ENCODE measurements around the gene DNAJC1.

DNA sequence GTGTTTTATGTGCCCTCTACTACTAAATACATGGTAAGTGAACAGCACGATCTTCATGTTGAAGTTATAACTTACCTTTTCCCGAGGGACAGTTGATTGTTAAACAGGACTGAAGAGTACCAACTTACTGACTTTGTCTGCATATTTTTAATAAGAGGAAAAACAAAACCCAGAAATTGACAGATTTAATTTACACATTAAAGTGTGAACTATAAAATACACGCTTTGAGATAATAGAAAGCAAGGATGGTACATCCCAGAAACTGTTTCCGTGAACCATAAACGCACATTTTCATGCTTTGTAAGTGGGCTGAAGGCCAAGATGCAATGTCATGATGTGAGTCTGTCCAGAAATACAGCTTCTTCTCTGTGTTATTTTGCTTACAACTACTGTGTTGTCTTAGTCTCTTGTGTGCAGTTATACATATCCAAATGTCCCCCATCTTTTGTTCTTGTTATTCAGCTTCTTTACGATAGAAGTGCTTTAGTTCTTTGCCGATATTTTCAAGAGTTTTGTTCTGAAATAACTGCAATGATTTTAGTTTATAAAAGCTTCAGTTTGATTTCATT, 279.4 kb downstream of the DNAJC1 start:
- TF ChIP-seq, protein P1, sequence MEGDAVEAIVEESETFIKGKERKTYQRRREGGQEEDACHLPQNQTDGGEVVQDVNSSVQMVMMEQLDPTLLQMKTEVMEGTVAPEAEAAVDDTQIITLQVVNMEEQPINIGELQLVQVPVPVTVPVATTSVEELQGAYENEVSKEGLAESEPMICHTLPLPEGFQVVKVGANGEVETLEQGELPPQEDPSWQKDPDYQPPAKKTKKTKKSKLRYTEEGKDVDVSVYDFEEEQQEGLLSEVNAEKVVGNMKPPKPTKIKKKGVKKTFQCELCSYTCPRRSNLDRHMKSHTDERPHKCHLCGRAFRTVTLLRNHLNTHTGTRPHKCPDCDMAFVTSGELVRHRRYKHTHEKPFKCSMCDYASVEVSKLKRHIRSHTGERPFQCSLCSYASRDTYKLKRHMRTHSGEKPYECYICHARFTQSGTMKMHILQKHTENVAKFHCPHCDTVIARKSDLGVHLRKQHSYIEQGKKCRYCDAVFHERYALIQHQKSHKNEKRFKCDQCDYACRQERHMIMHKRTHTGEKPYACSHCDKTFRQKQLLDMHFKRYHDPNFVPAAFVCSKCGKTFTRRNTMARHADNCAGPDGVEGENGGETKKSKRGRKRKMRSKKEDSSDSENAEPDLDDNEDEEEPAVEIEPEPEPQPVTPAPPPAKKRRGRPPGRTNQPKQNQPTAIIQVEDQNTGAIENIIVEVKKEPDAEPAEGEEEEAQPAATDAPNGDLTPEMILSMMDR (IDR thresholded peaks at IDR 0.05): no peak
- no peak for TF ChIP-seq NFE2L1 (CRISPR knock-in tag; IDR thresholded peaks at IDR 0.05)
- TF ChIP-seq ELF4 (CRISPR knock-in tag; IDR thresholded peaks at IDR 0.05; ENCODE audit: low read depth): no peak
- TF ChIP-seq ATF1 (CRISPR knock-in tag; IDR thresholded peaks at IDR 0.05): no peak
- no peak for TF ChIP-seq ZNF121 (CRISPR knock-in tag; IDR thresholded peaks at IDR 0.05)
- no peak for TF ChIP-seq ZNF263 (CRISPR knock-in tag; IDR thresholded peaks at IDR 0.05; ENCODE audit: low read depth)
- TF ChIP-seq FOXK1 (CRISPR knock-in tag; IDR thresholded peaks at IDR 0.05): no peak
- TF ChIP-seq, protein P2, sequence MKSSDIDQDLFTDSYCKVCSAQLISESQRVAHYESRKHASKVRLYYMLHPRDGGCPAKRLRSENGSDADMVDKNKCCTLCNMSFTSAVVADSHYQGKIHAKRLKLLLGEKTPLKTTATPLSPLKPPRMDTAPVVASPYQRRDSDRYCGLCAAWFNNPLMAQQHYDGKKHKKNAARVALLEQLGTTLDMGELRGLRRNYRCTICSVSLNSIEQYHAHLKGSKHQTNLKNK (CRISPR knock-in tag; IDR thresholded peaks at IDR 0.05): no peak
- TF ChIP-seq, protein P3, sequence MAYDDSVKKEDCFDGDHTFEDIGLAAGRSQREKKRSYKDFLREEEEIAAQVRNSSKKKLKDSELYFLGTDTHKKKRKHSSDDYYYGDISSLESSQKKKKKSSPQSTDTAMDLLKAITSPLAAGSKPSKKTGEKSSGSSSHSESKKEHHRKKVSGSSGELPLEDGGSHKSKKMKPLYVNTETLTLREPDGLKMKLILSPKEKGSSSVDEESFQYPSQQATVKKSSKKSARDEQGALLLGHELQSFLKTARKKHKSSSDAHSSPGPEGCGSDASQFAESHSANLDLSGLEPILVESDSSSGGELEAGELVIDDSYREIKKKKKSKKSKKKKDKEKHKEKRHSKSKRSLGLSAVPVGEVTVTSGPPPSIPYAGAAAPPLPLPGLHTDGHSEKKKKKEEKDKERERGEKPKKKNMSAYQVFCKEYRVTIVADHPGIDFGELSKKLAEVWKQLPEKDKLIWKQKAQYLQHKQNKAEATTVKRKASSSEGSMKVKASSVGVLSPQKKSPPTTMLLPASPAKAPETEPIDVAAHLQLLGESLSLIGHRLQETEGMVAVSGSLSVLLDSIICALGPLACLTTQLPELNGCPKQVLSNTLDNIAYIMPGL (CRISPR knock-in tag; IDR thresholded peaks at IDR 0.05): no peak
- no peak for TF ChIP-seq SP1 (CRISPR knock-in tag; conservative IDR thresholded peaks at IDR 0.05)
- TF ChIP-seq, protein P4, sequence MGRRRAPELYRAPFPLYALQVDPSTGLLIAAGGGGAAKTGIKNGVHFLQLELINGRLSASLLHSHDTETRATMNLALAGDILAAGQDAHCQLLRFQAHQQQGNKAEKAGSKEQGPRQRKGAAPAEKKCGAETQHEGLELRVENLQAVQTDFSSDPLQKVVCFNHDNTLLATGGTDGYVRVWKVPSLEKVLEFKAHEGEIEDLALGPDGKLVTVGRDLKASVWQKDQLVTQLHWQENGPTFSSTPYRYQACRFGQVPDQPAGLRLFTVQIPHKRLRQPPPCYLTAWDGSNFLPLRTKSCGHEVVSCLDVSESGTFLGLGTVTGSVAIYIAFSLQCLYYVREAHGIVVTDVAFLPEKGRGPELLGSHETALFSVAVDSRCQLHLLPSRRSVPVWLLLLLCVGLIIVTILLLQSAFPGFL (CRISPR knock-in tag; IDR thresholded peaks at IDR 0.05; ENCODE audit: borderline replicate concordance): no peak
- TF ChIP-seq GABPB1 (CRISPR knock-in tag; IDR thresholded peaks at IDR 0.05): no peak

Data from WTC11 (cell line).